Measurements from ENCODE around the gene ZNF580. TPM values are rescaled to one million over a fixed set of nuclear protein-coding genes. Genes with fewer than 3 reads are reported as not detected.

Gene ZNF580
- total and polyA plus RNA-seq, 2 of the 13 experiments (the other 11 are each of a cell fraction or from before 2014, with no cell fraction given): 4.4 to 6.0 TPM

DNA sequence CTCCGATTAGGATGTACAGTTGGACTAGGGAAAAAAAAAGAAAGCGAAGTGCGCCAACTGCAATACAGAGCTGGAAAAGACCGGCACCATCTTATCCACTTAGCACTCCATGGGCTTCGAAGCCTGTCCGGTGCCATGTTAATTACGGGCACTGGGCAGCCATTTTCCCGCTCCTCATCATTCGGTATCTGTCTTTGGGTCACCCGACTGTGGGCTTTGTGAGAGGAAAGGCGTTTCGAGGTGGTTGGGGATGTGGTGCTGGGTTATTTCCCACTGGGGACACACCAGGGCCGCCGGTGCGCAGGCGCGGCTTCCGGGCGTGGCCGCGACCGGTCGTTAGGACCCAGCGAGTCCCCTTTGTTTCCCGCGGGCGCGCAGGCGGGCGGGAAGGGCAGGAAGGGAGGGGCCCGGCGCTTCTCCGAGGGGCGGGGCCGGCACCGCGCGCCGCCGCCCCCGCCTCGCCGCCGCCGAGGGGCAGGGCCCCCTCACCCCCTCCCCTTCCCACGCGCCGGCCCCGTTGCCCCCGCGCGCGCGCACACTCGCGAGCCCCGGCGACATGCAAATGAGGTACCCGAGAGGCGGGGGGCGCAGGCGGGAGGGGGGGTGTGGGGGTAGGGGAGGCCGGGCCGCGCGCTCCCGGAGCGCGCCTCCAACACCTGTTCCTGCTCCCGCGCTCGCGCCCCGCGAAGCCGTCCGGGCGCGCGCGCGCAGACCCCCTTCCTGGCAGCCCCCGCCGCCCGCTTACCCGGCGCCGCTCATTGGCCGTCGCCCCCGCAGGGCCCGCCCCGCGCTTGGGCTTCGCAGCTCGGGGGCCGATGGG is 40.8 kb upstream of the ZNF580 start, which contains the start of gene ZNF524 (continued):
- TF ChIP-seq, protein P1, sequence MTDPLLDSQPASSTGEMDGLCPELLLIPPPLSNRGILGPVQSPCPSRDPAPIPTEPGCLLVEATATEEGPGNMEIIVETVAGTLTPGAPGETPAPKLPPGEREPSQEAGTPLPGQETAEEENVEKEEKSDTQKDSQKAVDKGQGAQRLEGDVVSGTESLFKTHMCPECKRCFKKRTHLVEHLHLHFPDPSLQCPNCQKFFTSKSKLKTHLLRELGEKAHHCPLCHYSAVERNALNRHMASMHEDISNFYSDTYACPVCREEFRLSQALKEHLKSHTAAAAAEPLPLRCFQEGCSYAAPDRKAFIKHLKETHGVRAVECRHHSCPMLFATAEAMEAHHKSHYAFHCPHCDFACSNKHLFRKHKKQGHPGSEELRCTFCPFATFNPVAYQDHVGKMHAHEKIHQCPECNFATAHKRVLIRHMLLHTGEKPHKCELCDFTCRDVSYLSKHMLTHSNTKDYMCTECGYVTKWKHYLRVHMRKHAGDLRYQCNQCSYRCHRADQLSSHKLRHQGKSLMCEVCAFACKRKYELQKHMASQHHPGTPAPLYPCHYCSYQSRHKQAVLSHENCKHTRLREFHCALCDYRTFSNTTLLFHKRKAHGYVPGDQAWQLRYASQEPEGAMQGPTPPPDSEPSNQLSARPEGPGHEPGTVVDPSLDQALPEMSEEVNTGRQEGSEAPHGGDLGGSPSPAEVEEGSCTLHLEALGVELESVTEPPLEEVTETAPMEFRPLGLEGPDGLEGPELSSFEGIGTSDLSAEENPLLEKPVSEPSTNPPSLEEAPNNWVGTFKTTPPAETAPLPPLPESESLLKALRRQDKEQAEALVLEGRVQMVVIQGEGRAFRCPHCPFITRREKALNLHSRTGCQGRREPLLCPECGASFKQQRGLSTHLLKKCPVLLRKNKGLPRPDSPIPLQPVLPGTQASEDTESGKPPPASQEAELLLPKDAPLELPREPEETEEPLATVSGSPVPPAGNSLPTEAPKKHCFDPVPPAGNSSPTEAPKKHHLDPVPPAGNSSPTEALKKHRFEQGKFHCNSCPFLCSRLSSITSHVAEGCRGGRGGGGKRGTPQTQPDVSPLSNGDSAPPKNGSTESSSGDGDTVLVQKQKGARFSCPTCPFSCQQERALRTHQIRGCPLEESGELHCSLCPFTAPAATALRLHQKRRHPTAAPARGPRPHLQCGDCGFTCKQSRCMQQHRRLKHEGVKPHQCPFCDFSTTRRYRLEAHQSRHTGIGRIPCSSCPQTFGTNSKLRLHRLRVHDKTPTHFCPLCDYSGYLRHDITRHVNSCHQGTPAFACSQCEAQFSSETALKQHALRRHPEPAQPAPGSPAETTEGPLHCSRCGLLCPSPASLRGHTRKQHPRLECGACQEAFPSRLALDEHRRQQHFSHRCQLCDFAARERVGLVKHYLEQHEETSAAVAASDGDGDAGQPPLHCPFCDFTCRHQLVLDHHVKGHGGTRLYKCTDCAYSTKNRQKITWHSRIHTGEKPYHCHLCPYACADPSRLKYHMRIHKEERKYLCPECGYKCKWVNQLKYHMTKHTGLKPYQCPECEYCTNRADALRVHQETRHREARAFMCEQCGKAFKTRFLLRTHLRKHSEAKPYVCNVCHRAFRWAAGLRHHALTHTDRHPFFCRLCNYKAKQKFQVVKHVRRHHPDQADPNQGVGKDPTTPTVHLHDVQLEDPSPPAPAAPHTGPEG (CRISPR knock-in tag; IDR thresholded peaks at IDR 0.05): no peak
- TF ChIP-seq ZNF263 (CRISPR knock-in tag; IDR thresholded peaks at IDR 0.05) (no peak), ZNF260 (CRISPR knock-in tag; IDR thresholded peaks at IDR 0.05; ENCODE audit: borderline replicate concordance, low read depth) (no peak), HNF4A (CRISPR knock-in tag; IDR thresholded peaks at IDR 0.05) (no peak), ZNF383 (CRISPR knock-in tag; IDR thresholded peaks at IDR 0.05; ENCODE audit: borderline replicate concordance) (no peak), ZNF230 (CRISPR knock-in tag; IDR thresholded peaks at IDR 0.05) (peak; percentile 71; the same call in 1 of the 2 replicates), ZBTB20 (CRISPR knock-in tag; IDR thresholded peaks at IDR 0.05; ENCODE audit: borderline replicate concordance, low read depth) (0 out of 2 replicates have a peak, but pooled peaks have one; percentile 35), POLR2A (IDR thresholded peaks at IDR 0.05; ENCODE audit: insufficient read depth in 1 of 2, low read depth in 2 of 2, low read length in 2 of 2) (peak; percentile 10 to 50; a peak in 3 of 4 replicates), ZNF598 (CRISPR knock-in tag; IDR thresholded peaks at IDR 0.05; ENCODE audit: borderline replicate concordance) (no peak), SALL1 (CRISPR knock-in tag; IDR thresholded peaks at IDR 0.05) (peak; percentile 55; the same call in 1 of the 2 replicates), TARDBP (CRISPR knock-in tag; IDR thresholded peaks at IDR 0.05) (peak; percentile 14; the same call in 1 of the 2 replicates), NAIF1 (CRISPR knock-in tag; IDR thresholded peaks at IDR 0.05; ENCODE audit: borderline replicate concordance) (no peak), ZNF446 (CRISPR knock-in tag; IDR thresholded peaks at IDR 0.05) (no peak), TBX2 (CRISPR knock-in tag; IDR thresholded peaks at IDR 0.05; ENCODE audit: borderline replicate concordance) (no peak; the same call in 1 of the 2 replicates), TAF1 (CRISPR knock-in tag; IDR thresholded peaks at IDR 0.05) (no peak; the same call in 1 of the 2 replicates), ZNF629 (CRISPR knock-in tag; conservative IDR thresholded peaks at IDR 0.05) (no peak), FOXC1 (CRISPR knock-in tag; IDR thresholded peaks at IDR 0.05; ENCODE audit: borderline replicate concordance) (no peak), ZNF12 (CRISPR knock-in tag; IDR thresholded peaks at IDR 0.05) (no peak)
- TF ChIP-seq, protein P2, sequence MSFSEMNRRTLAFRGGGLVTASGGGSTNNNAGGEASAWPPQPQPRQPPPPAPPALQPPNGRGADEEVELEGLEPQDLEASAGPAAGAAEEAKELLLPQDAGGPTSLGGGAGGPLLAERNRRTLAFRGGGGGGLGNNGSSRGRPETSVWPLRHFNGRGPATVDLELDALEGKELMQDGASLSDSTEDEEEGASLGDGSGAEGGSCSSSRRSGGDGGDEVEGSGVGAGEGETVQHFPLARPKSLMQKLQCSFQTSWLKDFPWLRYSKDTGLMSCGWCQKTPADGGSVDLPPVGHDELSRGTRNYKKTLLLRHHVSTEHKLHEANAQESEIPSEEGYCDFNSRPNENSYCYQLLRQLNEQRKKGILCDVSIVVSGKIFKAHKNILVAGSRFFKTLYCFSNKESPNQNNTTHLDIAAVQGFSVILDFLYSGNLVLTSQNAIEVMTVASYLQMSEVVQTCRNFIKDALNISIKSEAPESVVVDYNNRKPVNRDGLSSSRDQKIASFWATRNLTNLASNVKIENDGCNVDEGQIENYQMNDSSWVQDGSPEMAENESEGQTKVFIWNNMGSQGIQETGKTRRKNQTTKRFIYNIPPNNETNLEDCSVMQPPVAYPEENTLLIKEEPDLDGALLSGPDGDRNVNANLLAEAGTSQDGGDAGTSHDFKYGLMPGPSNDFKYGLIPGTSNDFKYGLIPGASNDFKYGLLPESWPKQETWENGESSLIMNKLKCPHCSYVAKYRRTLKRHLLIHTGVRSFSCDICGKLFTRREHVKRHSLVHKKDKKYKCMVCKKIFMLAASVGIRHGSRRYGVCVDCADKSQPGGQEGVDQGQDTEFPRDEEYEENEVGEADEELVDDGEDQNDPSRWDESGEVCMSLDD (CRISPR knock-in tag; IDR thresholded peaks at IDR 0.05; ENCODE audit: borderline replicate concordance): no peak
- TF ChIP-seq, protein P3, sequence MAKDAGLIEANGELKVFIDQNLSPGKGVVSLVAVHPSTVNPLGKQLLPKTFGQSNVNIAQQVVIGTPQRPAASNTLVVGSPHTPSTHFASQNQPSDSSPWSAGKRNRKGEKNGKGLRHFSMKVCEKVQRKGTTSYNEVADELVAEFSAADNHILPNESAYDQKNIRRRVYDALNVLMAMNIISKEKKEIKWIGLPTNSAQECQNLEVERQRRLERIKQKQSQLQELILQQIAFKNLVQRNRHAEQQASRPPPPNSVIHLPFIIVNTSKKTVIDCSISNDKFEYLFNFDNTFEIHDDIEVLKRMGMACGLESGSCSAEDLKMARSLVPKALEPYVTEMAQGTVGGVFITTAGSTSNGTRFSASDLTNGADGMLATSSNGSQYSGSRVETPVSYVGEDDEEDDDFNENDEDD (CRISPR knock-in tag; IDR thresholded peaks at IDR 0.05; ENCODE audit: borderline replicate concordance): peak; percentile 93
